Stimulated activated CD4-positive, alpha-beta T cell treated with anti-CD3 and anti-CD28 coated beads, Interleukin-15, amount 100 ng/mL, for 1 hour (primary cell): ENCODE measurements around the gene ARHGAP19.
"Not testable (repeated sequence)": the region's sequence is repeated elsewhere in the genome, so short reads cannot be mapped to it uniquely, and the experiment has no call there.

Source experiments
- DNase-seq, 2 donors: peaks; one replicate each; pipeline ENCODE4 v3.0.0-alpha.2; 2020; ENCODE audit warnings: low read depth in 1 of 2, low spot score in 1 of 2

Gene ARHGAP19

GRCh38 chr10:97321032-97321803, 28.8 kb upstream of the ARHGAP19 start:
- no peak for DNase-seq

GRCh38 chr10:97320480-97321031, 28.1 kb upstream of the ARHGAP19 start:
- no peak for DNase-seq

- peak; percentile 43 for DNase-seq
Observed at GRCh38 chr10:97319671-97320479, 27.4 kb upstream of the ARHGAP19 start.

- DNase-seq: peak; percentile 81
Observed at GRCh38 chr10:97318772-97319651, 26.6 kb upstream of the ARHGAP19 start, which contains the start of gene FRAT1. Gene FRAT1 (plus strand): TSS chr10:97319271. CDS start chr10:97319454, 183 bp downstream.

- no peak for DNase-seq
Observed at GRCh38 chr10:97314671-97315070, 22.2 kb upstream of the ARHGAP19 start.

- no peak for DNase-seq
Observed at GRCh38 chr10:97312897-97313296, 20.5 kb upstream of the ARHGAP19 start.

- no peak for DNase-seq
Observed at GRCh38 chr10:97311111-97311626, 18.7 kb upstream of the ARHGAP19 start.

GRCh38 chr10:97307866-97308780, 15.7 kb upstream of the ARHGAP19 start:
- no peak for DNase-seq

GRCh38 chr10:97307441-97307840, 15.0 kb upstream of the ARHGAP19 start:
- DNase-seq: no peak

GRCh38 chr10:97302088-97302791, 9.8 kb upstream of the ARHGAP19 start:
- no peak for DNase-seq

- no peak for DNase-seq
Observed at GRCh38 chr10:97300980-97301379, 8.5 kb upstream of the ARHGAP19 start.

- no peak for DNase-seq
Observed at GRCh38 chr10:97298223-97298571, 5.8 kb upstream of the ARHGAP19 start.

GRCh38 chr10:97297556-97298222, 5.3 kb upstream of the ARHGAP19 start:
- no peak for DNase-seq

GRCh38 chr10:97292862-97293198, 393 bp upstream of the ARHGAP19 start:
- no peak for DNase-seq

- DNase-seq: no peak
Observed at GRCh38 chr10:97291357-97292096, 910 bp downstream of the ARHGAP19 start.

GRCh38 chr10:97290576-97291356, 1.7 kb downstream of the ARHGAP19 start:
- DNase-seq: not testable (repeated sequence)

GRCh38 chr10:97290076-97290475, 2.4 kb downstream of the ARHGAP19 start:
- DNase-seq: not testable (repeated sequence)
